Caco-2 (cell line): ENCODE data around the gene PDK2. TPM values are rescaled to one million over a fixed set of nuclear protein-coding genes. Genes with fewer than 3 reads are reported as not detected.

Experiments used
- BruUV-seq: library from RNA; stranded (reverse); fragments of 400-500 nt; replicated peaks from 2 replicates; lab custom pipeline; 2021; lab: Mats Ljungman, UMichigan
- CTCF ChIA-PET: fragments of 300-600 bp; sonication (Branson Sonifier 250); formaldehyde crosslinking; loops from one replicate; lab custom pipeline; 2022; ENCODE audit warnings: antibody characterized with exemption; lab: Charles Lee
- POLR2A ChIA-PET: fragments of 300-600 bp; sonication (Branson Sonifier 250); formaldehyde crosslinking; loops from one replicate; lab custom pipeline; 2022; ENCODE audit warnings: antibody characterized with exemption; lab: Charles Lee
- DNase-seq, 2 experiments: peaks; one replicate each; pipeline versions ENCODE4 v3.0.0 to v3.0.0-alpha.2; 2020 to 2022
- H3K27me3 ChIP-seq: replicated peaks from 2 replicates; pipeline ENCODE4 v1.6.0; 2011; ENCODE audit warnings: low read length; ENCODE audit not compliant: control insufficient read depth, insufficient read depth
- H3K36me3 ChIP-seq: 2 replicates; pipeline ENCODE4 v1.5.1; 2011; ENCODE audit warnings: low read length; ENCODE audit not compliant: control insufficient read depth, insufficient read depth
- H3K4me1 ChIP-seq: fragments of 250-450 bp; sonication (Bioruptor Pico); 2 replicates; pipeline ENCODE4 v1.5.1; 2020; ENCODE audit warnings: mild to moderate bottlenecking
- H3K4me3 ChIP-seq: 2 replicates; pipeline ENCODE4 v1.5.1; 2011; ENCODE audit warnings: low read depth, mild to moderate bottlenecking, control low read depth, low read length
- H3K9me3 ChIP-seq: fragments of 250-450 bp; sonication (Bioruptor Pico); 2 replicates; pipeline ENCODE4 v1.5.1; 2020; ENCODE audit warnings: mild to moderate bottlenecking, moderate library complexity
- H3K27ac Mint-ChIP-seq: one replicate; pipeline ENCODE4 v1.8.0; 2022; ENCODE audit warnings: mixed read lengths; ENCODE audit not compliant: unreplicated experiment
- H3K27me3 Mint-ChIP-seq: one replicate; pipeline ENCODE4 v1.8.0; 2022; ENCODE audit warnings: mixed read lengths; ENCODE audit not compliant: insufficient read depth, unreplicated experiment
- H3K36me3 Mint-ChIP-seq: one replicate; pipeline ENCODE4 v1.8.0; 2022; ENCODE audit warnings: mild to moderate bottlenecking, mixed read lengths; ENCODE audit not compliant: insufficient read depth, unreplicated experiment
- H3K4me1 Mint-ChIP-seq: one replicate; pipeline ENCODE4 v1.8.0; 2022; ENCODE audit warnings: low read depth, mixed read lengths; ENCODE audit not compliant: unreplicated experiment
- H3K4me3 Mint-ChIP-seq: one replicate; pipeline ENCODE4 v1.8.0; 2022; ENCODE audit warnings: mild to moderate bottlenecking, moderate library complexity, mixed read lengths; ENCODE audit not compliant: unreplicated experiment
- H3K9me3 Mint-ChIP-seq: one replicate; pipeline ENCODE4 v1.8.0; 2022; ENCODE audit warnings: mixed read lengths; ENCODE audit not compliant: unreplicated experiment
- intact Hi-C: fragments of 100-400 bp; cut with micrococcal nuclease; formaldehyde crosslinking; loops from one replicate; pipeline ENCODE4 v1.10.0; 2022; ENCODE audit not compliant: unreplicated experiment
- total RNA-seq: library from RNA; stranded (reverse); gene quantifications from 2 replicates; pipeline ENCODE4 v1.2.3, GENCODE V29; 2022
- TF ChIP-seq, protein P1 (sequence below), 2 experiments: fragments of 200-600 bp in 1 of 2; IDR thresholded peaks; 1 replicate in 1 of 2; 2 replicates in 1 of 2; pipeline versions ENCODE4 v1.5.1 to v1.8.0; 2011 to 2022; ENCODE audit warnings: antibody characterized with exemption in 1 of 2, control low read depth in 1 of 2, inconsistent platforms in 1 of 2, low read depth in 1 of 2, low read length in 1 of 2, mild to moderate bottlenecking in 1 of 2, moderate library complexity in 1 of 2; ENCODE audit not compliant: insufficient read depth in 1 of 2, severe bottlenecking in 1 of 2, unreplicated experiment in 1 of 2

PDK2 gene
- total RNA-seq, 1 experiment from 2014 or later: 10.5 TPM

- intact Hi-C loops: no loop called here
- Mint-ChIP-seq H3K27me3 (no peaks in the 10 kb centered on the region), H3K4me3 (no peak overlapping the region), H3K27ac (no peak overlapping the region), H3K4me1 (no peaks in the 10 kb centered on the region), H3K36me3 (no peaks in the 10 kb centered on the region), H3K9me3 (no peaks in the 10 kb centered on the region)
- Histone ChIP-seq H3K9me3 (no peaks in the 10 kb centered on the region), H3K36me3 (no peaks in the 10 kb centered on the region), H3K4me3 (no peak overlapping the region), H3K4me1 (peaks cover 4% of the 10 kb centered on the region), H3K27me3 (no peaks in the 10 kb centered on the region)
- ChIA-PET POLR2A (no interaction called here), CTCF (no interaction called here)
- TF ChIP-seq, protein P1, sequence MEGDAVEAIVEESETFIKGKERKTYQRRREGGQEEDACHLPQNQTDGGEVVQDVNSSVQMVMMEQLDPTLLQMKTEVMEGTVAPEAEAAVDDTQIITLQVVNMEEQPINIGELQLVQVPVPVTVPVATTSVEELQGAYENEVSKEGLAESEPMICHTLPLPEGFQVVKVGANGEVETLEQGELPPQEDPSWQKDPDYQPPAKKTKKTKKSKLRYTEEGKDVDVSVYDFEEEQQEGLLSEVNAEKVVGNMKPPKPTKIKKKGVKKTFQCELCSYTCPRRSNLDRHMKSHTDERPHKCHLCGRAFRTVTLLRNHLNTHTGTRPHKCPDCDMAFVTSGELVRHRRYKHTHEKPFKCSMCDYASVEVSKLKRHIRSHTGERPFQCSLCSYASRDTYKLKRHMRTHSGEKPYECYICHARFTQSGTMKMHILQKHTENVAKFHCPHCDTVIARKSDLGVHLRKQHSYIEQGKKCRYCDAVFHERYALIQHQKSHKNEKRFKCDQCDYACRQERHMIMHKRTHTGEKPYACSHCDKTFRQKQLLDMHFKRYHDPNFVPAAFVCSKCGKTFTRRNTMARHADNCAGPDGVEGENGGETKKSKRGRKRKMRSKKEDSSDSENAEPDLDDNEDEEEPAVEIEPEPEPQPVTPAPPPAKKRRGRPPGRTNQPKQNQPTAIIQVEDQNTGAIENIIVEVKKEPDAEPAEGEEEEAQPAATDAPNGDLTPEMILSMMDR (IDR thresholded peaks at IDR 0.05; ENCODE audit: insufficient read depth in 1 of 2, low read depth in 1 of 2, low read length in 1 of 2, severe bottlenecking in 1 of 2, unreplicated experiment in 1 of 2): no peak
- DNase-seq: no peak
- no TSS peak for BruUV-seq
Observed at GRCh38 chr17:50106393-50107131, 11.4 kb downstream of the PDK2 start.

DNA sequence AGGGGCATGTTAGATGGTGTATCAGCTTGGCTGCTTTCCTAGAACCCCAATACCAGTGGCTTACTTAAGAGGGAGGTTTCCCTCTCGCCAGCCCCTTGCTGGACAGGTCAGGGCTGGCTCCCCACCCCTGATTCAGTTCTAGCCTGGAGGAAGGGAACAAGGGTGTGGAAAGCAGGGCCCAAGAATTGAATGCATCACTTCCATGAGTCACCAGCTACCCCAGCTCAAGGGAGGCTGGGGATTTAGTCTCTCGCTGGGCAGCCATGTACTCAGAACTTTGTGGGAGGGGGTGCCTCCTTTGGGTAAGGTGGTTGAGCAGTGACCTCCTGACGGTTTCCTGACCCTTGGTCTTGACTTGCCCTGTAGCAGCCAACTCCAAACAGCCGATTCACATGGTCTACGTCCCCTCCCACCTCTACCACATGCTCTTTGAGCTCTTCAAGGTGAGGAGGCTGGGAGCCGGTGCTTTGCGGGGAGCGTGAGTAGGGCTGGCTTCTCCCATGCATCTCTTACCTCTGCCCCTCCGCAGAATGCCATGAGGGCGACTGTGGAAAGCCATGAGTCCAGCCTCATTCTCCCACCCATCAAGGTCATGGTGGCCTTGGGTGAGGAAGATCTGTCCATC lies 12.8 kb downstream of the PDK2 start:
- ChIA-PET POLR2A (no interaction called here), CTCF (no interaction called here)
- TF ChIP-seq, protein P1 (IDR thresholded peaks at IDR 0.05; ENCODE audit: insufficient read depth in 1 of 2, low read depth in 1 of 2, low read length in 1 of 2, severe bottlenecking in 1 of 2, unreplicated experiment in 1 of 2): no peak
- Mint-ChIP-seq H3K4me3 (no peak overlapping the region), H3K36me3 (no peaks in the 10 kb centered on the region), H3K9me3 (no peaks in the 10 kb centered on the region), H3K27ac (no peak overlapping the region), H3K4me1 (no peaks in the 10 kb centered on the region), H3K27me3 (no peaks in the 10 kb centered on the region)
- DNase-seq: no peak
- H3K4me3 ChIP-seq: no peak overlapping the region
- H3K27me3 ChIP-seq: no peaks in the 10 kb centered on the region
- BruUV-seq: no TSS peak
- H3K9me3 ChIP-seq: no peaks in the 10 kb centered on the region
- intact Hi-C loops: no loop called here
- H3K36me3 ChIP-seq: no peaks in the 10 kb centered on the region
- H3K4me1 ChIP-seq: peaks cover 17% of the 10 kb centered on the region

DNA sequence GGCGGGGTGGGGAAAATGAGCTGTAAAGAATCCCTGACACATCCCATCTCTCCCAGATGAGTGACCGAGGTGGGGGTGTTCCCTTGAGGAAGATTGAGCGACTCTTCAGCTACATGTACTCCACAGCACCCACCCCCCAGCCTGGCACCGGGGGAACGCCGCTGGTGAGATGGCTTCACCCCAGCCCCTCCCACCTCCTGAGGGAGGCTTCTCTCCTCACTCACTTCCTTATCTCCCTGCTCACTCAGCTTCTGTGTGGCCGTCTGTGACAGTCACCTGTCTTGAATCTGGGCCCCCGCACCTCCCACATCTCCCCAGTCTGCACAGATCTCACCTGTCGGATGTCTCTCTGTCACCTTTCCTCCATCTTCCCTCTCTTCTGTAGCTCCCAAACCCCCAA lies 13.4 kb downstream of the PDK2 start:
- CTCF ChIA-PET: no interaction called here
- DNase-seq: no peak
- no peaks in the 10 kb centered on the region for H3K4me1 Mint-ChIP-seq
- TF ChIP-seq, protein P1 (IDR thresholded peaks at IDR 0.05; ENCODE audit: insufficient read depth in 1 of 2, low read depth in 1 of 2, low read length in 1 of 2, severe bottlenecking in 1 of 2, unreplicated experiment in 1 of 2): no peak
- POLR2A ChIA-PET: no interaction called here
- no peaks in the 10 kb centered on the region for H3K36me3 Mint-ChIP-seq
- no peaks in the 10 kb centered on the region for H3K27me3 Mint-ChIP-seq
- Histone ChIP-seq H3K27me3 (no peaks in the 10 kb centered on the region), H3K36me3 (no peaks in the 10 kb centered on the region), H3K4me3 (no peak overlapping the region), H3K4me1 (peaks cover 22% of the 10 kb centered on the region), H3K9me3 (no peaks in the 10 kb centered on the region)
- no peak overlapping the region for H3K27ac Mint-ChIP-seq
- H3K4me3 Mint-ChIP-seq: no peak overlapping the region
- BruUV-seq: no TSS peak
- intact Hi-C loops: no loop called here
- H3K9me3 Mint-ChIP-seq: no peaks in the 10 kb centered on the region
